Cardiac muscle cell (in vitro differentiated cells and primary cell): ENCODE measurements around the gene HORMAD2. TPM values are rescaled to one million over a fixed set of nuclear protein-coding genes. Genes with fewer than 3 reads are reported as not detected.

Experiments
- DNase-seq, 2 donors: peaks; one replicate each; pipeline versions ENCODE4 v3.0.0 to v3.0.0-alpha.2; 2010 to 2017; ENCODE audit warnings: low read depth in 1 of 2, low spot score in 1 of 2
- H3K27ac ChIP-seq: fragments of 200-600 bp; sonication (generic); 2 replicates; pipeline ENCODE4 v1.5.1; 2016
- H3K27me3 ChIP-seq: fragments of 200-600 bp; sonication (generic); 2 replicates; pipeline ENCODE4 v1.6.0; 2016; ENCODE audit warnings: control low read depth
- H3K36me3 ChIP-seq: fragments of 200-600 bp; sonication (generic); 2 replicates; pipeline ENCODE4 v1.5.1; 2016; ENCODE audit warnings: control low read depth
- H3K4me1 ChIP-seq: fragments of 200-600 bp; sonication (generic); 2 replicates; pipeline ENCODE4 v1.8.1; 2017; ENCODE audit warnings: low read depth, mild to moderate bottlenecking, mixed run types
- H3K4me3 ChIP-seq: fragments of 200-600 bp; sonication (generic); 2 replicates; pipeline ENCODE4 v1.5.1; 2016; ENCODE audit warnings: mild to moderate bottlenecking
- H3K9me3 ChIP-seq: fragments of 200-600 bp; sonication (generic); 2 replicates; pipeline ENCODE4 v1.5.1; 2017; ENCODE audit warnings: low read depth, mild to moderate bottlenecking, control low read depth
- polyA plus RNA-seq: library from polyadenylated mRNA; unstranded; fragments of >200 nt; fragmentation: Nextera tagmentation; extraction: Ambion mirVana; gene quantifications from 2 replicates; pipeline ENCODE4 v1.2.1, GENCODE V29; 2016
- total RNA-seq: library from RNA; depleted of rRNA; stranded (reverse); fragments of >200 nt; gene quantifications from 2 replicates; pipeline ENCODE4 v1.2.3, GENCODE V29; 2016
- TF ChIP-seq, protein P1 (sequence below): IDR thresholded peaks from 2 replicates; pipeline ENCODE4 v1.5.1; 2012; ENCODE audit warnings: low read depth, mild to moderate bottlenecking, low read length

Gene HORMAD2
- total and polyA plus RNA-seq, 2 experiments from 2014 or later, result not detected

DNA sequence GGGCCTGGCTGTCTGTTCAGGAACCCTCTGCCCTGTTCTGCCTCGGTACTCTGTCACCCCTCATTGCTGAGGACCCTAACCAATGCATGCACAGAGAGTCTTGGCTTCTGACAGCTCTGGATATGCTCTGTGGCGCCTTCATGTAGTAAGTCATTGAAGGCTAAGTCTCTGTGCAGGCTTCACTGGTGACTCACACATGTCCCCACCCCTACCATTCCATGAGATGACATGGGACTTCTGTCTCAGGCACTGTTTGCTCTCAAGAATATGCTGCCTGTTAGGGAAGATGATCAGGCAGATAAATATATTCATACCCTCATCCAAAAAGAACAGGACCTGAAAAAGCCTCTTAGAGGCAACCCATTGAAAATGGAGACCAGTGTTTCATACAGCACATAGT is 43.6 kb upstream of the HORMAD2 start:
- Histone ChIP-seq H3K36me3 (no peaks in the 10 kb centered on the region), H3K27ac (no peak overlapping the region), H3K27me3 (no peaks in the 10 kb centered on the region), H3K4me3 (no peak overlapping the region), H3K4me1 (no peaks in the 10 kb centered on the region), H3K9me3 (no peaks in the 10 kb centered on the region)
- TF ChIP-seq, protein P1, sequence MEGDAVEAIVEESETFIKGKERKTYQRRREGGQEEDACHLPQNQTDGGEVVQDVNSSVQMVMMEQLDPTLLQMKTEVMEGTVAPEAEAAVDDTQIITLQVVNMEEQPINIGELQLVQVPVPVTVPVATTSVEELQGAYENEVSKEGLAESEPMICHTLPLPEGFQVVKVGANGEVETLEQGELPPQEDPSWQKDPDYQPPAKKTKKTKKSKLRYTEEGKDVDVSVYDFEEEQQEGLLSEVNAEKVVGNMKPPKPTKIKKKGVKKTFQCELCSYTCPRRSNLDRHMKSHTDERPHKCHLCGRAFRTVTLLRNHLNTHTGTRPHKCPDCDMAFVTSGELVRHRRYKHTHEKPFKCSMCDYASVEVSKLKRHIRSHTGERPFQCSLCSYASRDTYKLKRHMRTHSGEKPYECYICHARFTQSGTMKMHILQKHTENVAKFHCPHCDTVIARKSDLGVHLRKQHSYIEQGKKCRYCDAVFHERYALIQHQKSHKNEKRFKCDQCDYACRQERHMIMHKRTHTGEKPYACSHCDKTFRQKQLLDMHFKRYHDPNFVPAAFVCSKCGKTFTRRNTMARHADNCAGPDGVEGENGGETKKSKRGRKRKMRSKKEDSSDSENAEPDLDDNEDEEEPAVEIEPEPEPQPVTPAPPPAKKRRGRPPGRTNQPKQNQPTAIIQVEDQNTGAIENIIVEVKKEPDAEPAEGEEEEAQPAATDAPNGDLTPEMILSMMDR, result no peak
- DNase-seq, result no peak

DNA sequence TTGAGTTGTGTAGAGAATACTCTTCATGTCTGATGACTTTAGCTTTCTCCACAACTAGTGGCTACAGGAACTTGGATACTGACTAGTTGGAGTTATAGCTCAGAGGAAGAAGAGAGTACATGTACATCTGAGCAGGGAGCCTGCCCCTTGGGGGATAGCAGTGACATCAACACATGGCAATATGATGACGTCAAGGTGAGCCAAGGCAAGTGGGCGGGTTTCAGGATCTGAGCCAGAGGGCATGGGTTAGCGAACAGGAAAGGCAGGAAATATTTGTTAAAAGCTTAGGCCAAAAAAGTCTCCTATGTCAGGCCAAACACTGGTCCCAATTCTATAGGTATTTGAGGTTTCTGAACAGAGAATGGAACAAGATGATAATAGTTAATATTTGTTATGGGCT is 42.0 kb upstream of the HORMAD2 start:
- TF ChIP-seq, protein P1, result no peak
- H3K27me3 ChIP-seq, result no peaks in the 10 kb centered on the region
- H3K27ac ChIP-seq, result no peak overlapping the region
- H3K4me1 ChIP-seq, result no peaks in the 10 kb centered on the region
- no peaks in the 10 kb centered on the region for H3K9me3 ChIP-seq
- no peak overlapping the region for H3K4me3 ChIP-seq
- no peaks in the 10 kb centered on the region for H3K36me3 ChIP-seq
- DNase-seq, result peak in 1 of 2 donors; percentile 84

DNA sequence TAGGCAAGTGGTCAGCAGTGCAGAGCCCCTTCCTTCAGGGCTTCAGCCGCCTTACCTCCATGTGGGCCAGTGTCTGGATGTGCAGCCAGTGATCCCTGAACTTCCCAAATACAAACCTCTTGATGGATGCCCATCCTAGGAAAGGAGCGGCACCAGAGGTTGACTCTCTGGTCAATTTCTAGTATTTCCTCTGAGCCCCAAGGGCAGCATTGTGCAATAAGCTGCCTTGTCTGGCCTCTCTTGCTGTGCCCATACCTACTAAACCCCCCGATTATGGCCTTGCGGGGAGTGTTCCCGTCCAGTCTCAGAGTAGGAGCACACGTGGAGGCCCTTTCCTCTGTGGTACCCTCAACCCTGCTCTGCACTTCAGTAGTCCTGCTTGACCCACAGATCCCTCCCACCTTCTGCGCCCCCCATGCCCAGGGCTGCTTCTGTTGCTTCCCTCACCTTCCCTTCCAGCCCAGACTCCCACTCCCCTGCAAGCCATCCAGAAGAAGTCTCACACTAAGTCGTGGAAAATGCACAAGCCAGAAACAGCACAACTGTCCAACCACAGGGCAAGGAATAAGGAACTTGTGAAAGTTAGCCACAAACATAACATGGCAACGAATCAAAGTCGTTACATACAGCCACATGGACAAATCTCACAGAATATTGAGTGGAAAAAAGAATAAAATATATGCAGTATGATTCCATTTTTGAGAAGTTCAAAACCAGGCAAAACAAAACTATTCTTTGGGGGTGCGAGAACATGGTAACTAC is 39.6 kb upstream of the HORMAD2 start:
- TF ChIP-seq, protein P1, result no peak
- Histone ChIP-seq H3K27me3 (no peaks in the 10 kb centered on the region), H3K4me3 (no peak overlapping the region), H3K9me3 (no peaks in the 10 kb centered on the region), H3K36me3 (no peaks in the 10 kb centered on the region), H3K4me1 (no peaks in the 10 kb centered on the region), H3K27ac (no peak overlapping the region)
- no peak for DNase-seq

DNA sequence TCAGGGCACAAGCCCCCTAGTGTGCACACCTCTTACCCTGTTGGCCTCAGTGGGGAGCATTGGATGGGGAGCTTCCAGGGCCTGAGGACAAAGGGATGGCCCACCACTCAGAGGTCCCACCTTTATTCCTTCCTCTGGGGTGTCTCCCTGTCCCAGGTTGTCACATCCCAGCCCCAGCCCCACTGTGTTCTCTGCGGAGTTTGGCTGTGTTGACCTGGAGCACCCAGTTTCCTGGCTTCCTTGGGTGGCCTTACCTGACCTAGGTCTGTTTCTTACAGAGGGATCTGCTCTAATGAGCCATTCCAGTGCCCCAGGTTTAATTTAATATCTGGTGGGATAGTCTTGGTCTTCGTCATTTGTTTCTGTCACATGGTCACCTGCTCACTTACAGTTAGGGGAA is 38.8 kb upstream of the HORMAD2 start:
- no peaks in the 10 kb centered on the region for H3K4me1 ChIP-seq
- H3K27ac ChIP-seq, result no peak overlapping the region
- H3K4me3 ChIP-seq, result no peak overlapping the region
- H3K27me3 ChIP-seq, result no peaks in the 10 kb centered on the region
- no peaks in the 10 kb centered on the region for H3K36me3 ChIP-seq
- DNase-seq, result no peak
- no peaks in the 10 kb centered on the region for H3K9me3 ChIP-seq
- TF ChIP-seq, protein P1, result no peak

DNA sequence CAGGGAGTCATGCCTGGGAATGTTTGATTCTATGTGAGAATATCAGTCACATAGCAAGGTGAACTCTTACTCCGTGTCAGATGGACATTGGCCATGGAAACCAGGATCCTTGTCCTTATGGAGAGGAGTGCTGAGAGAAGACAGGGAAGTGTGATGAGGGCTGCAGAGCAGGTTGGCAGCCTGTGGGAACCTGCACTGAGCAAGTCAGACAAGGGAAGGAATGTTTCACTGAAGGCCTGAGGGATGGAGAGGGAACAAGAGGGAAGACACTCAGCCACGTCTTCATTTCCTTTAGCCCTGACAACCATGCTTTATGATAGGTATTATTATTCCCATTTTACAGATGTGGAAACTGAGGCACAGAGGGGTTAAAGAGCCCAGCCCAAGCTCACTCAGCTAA is 38.4 kb upstream of the HORMAD2 start:
- Histone ChIP-seq H3K4me1 (no peaks in the 10 kb centered on the region), H3K9me3 (no peaks in the 10 kb centered on the region), H3K36me3 (no peaks in the 10 kb centered on the region), H3K27ac (no peak overlapping the region), H3K4me3 (no peak overlapping the region), H3K27me3 (no peaks in the 10 kb centered on the region)
- no peak for DNase-seq
- TF ChIP-seq, protein P1, result no peak
